Subcutaneous abdominal adipose tissue (tissue), 5 donors: ENCODE data around the gene MCM3AP.
A peak's percentile ranks its signal among the peaks of the same experiment; 100 is the strongest.
"Not testable (repeated sequence)": the region's sequence is repeated elsewhere in the genome, so short reads cannot be mapped to it uniquely, and the experiment has no call there.

Experiments
- H3K27ac ChIP-seq: one replicate; pipeline ENCODE4 v1.7.0; 2013; ENCODE audit warnings: low read depth, mild to moderate bottlenecking, inconsistent platforms, low read length, moderate library complexity
- H3K27me3 ChIP-seq, 5 donors: one replicate each; pipeline ENCODE4 v1.7.0; 2013; ENCODE audit warnings: low read length in 5 of 5, inconsistent platforms in 1 of 5; ENCODE audit not compliant: control insufficient read depth in 5 of 5, insufficient read depth in 4 of 5
- H3K36me3 ChIP-seq, 5 donors: one replicate each; pipeline ENCODE4 v1.7.0; 2013; ENCODE audit warnings: low read length in 5 of 5; ENCODE audit not compliant: control insufficient read depth in 5 of 5, insufficient read depth in 5 of 5
- H3K4me1 ChIP-seq, 5 donors: one replicate each; pipeline ENCODE4 v1.7.0; 2013; ENCODE audit warnings: low read length in 5 of 5, mild to moderate bottlenecking in 3 of 5, moderate library complexity in 1 of 5; ENCODE audit not compliant: control insufficient read depth in 5 of 5, insufficient read depth in 5 of 5
- H3K4me3 ChIP-seq, 5 donors: one replicate each; pipeline ENCODE4 v1.7.0; 2013; ENCODE audit warnings: low read length in 5 of 5, low read depth in 1 of 5
- H3K9ac ChIP-seq, 5 donors: one replicate each; pipeline ENCODE4 v1.7.0; 2013; ENCODE audit warnings: low read length in 5 of 5, mild to moderate bottlenecking in 4 of 5, moderate library complexity in 3 of 5
- H3K9me3 ChIP-seq, 5 donors: one replicate each; pipeline ENCODE4 v1.7.0; 2013; ENCODE audit warnings: low read length in 5 of 5; ENCODE audit not compliant: control insufficient read depth in 5 of 5
- donor health status: healthy.
- donor health status: healthy.
- donor health status: healthy.
- donor health status: healthy.
- donor health status: healthy.

The MCM3AP gene

GRCh38 chr21:46246345-46246744 lies 39.1 kb downstream of the MCM3AP start:
- Histone ChIP-seq H3K9me3 (no peaks in the 10 kb centered on the region), H3K36me3 (peaks cover 27 to 97% (median 87%) of the 10 kb centered on the region in 5 donors)

GRCh38 chr21:46245213-46245915 lies 40.0 kb downstream of the MCM3AP start:
- Histone ChIP-seq H3K9ac (no peak overlapping the region), H3K27me3 (no peaks in the 10 kb centered on the region), H3K4me3 (no peak overlapping the region), H3K27ac (no peak overlapping the region), H3K4me1 (no peaks in the 10 kb centered on the region), H3K9me3 (no peaks in the 10 kb centered on the region), H3K36me3 (peaks cover 22 to 97% (median 87%) of the 10 kb centered on the region in 5 donors)

More at GRCh38 chr21:46246345-46246744, 39.1 kb downstream of the MCM3AP start:
- Histone ChIP-seq H3K27ac (no peak overlapping the region), H3K4me3 (no peak overlapping the region), H3K27me3 (no peaks in the 10 kb centered on the region), H3K4me1 (no peaks in the 10 kb centered on the region), H3K9ac (no peak overlapping the region)

- Histone ChIP-seq H3K4me1 (no peaks in the 10 kb centered on the region), H3K9ac (no peak overlapping the region), H3K36me3 (peaks cover 22 to 97% (median 87%) of the 10 kb centered on the region in 5 donors), H3K9me3 (no peaks in the 10 kb centered on the region), H3K27me3 (no peaks in the 10 kb centered on the region), H3K27ac (no peak overlapping the region), H3K4me3 (no peak overlapping the region)
These were observed 40.8 kb downstream of the MCM3AP start for GRCh38 chr21:46244602-46245001.

- H3K4me1 ChIP-seq = no peaks in the 10 kb centered on the region
- no peaks in the 10 kb centered on the region for H3K9me3 ChIP-seq
- no peaks in the 10 kb centered on the region for H3K27me3 ChIP-seq
- no peak overlapping the region for H3K9ac ChIP-seq
- H3K4me3 ChIP-seq = no peak overlapping the region
- H3K27ac ChIP-seq = no peak overlapping the region
- H3K36me3 ChIP-seq = peaks cover 22 to 97% (median 90%) of the 10 kb centered on the region in 5 donors
These were observed 41.5 kb downstream of the MCM3AP start for GRCh38 chr21:46243960-46244361.

- Histone ChIP-seq H3K9me3 (no peaks in the 10 kb centered on the region), H3K36me3 (peaks cover 22 to 97% (median 91%) of the 10 kb centered on the region in 5 donors), H3K4me3 (no peak overlapping the region), H3K27me3 (no peaks in the 10 kb centered on the region), H3K27ac (no peak overlapping the region), H3K4me1 (no peaks in the 10 kb centered on the region), H3K9ac (no peak overlapping the region)
These were observed 42.1 kb downstream of the MCM3AP start for GRCh38 chr21:46243325-46243724.

- H3K36me3 ChIP-seq = peaks cover 24 to 90% (median 82%) of the 10 kb centered on the region in 5 donors
- H3K9ac ChIP-seq, H3K27ac ChIP-seq, H3K4me3 ChIP-seq, H3K9me3 ChIP-seq, H3K27me3 ChIP-seq, H3K4me1 ChIP-seq: not testable (repeated sequence)
These were observed 43.8 kb downstream of the MCM3AP start for GRCh38 chr21:46241577-46241976.

- Histone ChIP-seq H3K4me1 (no peaks in the 10 kb centered on the region), H3K9ac (no peak overlapping the region), H3K36me3 (peaks cover 29 to 91% (median 82%) of the 10 kb centered on the region in 5 donors), H3K27ac (no peak overlapping the region), H3K27me3 (no peaks in the 10 kb centered on the region), H3K9me3 (no peaks in the 10 kb centered on the region), H3K4me3 (no peak overlapping the region)
These were observed 45.5 kb downstream of the MCM3AP start for GRCh38 chr21:46239817-46240325.

- no peak overlapping the region for H3K27ac ChIP-seq
- H3K27me3 ChIP-seq = no peaks in the 10 kb centered on the region
- H3K4me3 ChIP-seq = no peak overlapping the region
- H3K4me1 ChIP-seq = no peaks in the 10 kb centered on the region
- peaks cover 35 to 88% (median 74%) of the 10 kb centered on the region in 5 donors for H3K36me3 ChIP-seq
- H3K9ac ChIP-seq = no peak overlapping the region
- no peaks in the 10 kb centered on the region for H3K9me3 ChIP-seq
These were observed 47.9 kb downstream of the MCM3AP start for GRCh38 chr21:46237474-46237873.

- Histone ChIP-seq H3K4me3 (no peak overlapping the region), H3K36me3 (peaks cover 21 to 58% (median 46%) of the 10 kb centered on the region in 5 donors), H3K27me3 (no peaks in the 10 kb centered on the region), H3K9ac (no peak overlapping the region), H3K9me3 (no peaks in the 10 kb centered on the region), H3K27ac (no peak overlapping the region), H3K4me1 (peaks cover 0 to 4% (median 3%) of the 10 kb centered on the region in 5 donors)
These were observed 50.9 kb downstream of the MCM3AP start for GRCh38 chr21:46234436-46234950.

GRCh38 chr21:46229923-46230260 lies 55.5 kb downstream of the MCM3AP start:
- Histone ChIP-seq H3K36me3 (peaks cover 10 to 22% (median 15%) of the 10 kb centered on the region in 5 donors), H3K27ac (peak overlapping the region; percentile 26), H3K4me3 (peak overlapping the region in 4 of 5 donors; percentile 41 to 63 (median 50)), H3K9ac (peak overlapping the region in 2 of 5 donors; percentile 39 to 56), H3K9me3 (no peaks in the 10 kb centered on the region), H3K27me3 (no peaks in the 10 kb centered on the region), H3K4me1 (peaks cover 2 to 40% (median 33%) of the 10 kb centered on the region in 5 donors)
